GM19324 (cell line): ENCODE data around the gene MED6.

Experiments used
- ATAC-seq: cut with Tn5 transposase; IDR thresholded peaks from one replicate; pipeline ENCODE4 v1.9.1; 2021; ENCODE audit warnings: mild to moderate bottlenecking, moderate library complexity; ENCODE audit not compliant: unreplicated experiment, low FRiP score

The MED6 gene, protein sequence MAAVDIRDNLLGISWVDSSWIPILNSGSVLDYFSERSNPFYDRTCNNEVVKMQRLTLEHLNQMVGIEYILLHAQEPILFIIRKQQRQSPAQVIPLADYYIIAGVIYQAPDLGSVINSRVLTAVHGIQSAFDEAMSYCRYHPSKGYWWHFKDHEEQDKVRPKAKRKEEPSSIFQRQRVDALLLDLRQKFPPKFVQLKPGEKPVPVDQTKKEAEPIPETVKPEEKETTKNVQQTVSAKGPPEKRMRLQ

DNA sequence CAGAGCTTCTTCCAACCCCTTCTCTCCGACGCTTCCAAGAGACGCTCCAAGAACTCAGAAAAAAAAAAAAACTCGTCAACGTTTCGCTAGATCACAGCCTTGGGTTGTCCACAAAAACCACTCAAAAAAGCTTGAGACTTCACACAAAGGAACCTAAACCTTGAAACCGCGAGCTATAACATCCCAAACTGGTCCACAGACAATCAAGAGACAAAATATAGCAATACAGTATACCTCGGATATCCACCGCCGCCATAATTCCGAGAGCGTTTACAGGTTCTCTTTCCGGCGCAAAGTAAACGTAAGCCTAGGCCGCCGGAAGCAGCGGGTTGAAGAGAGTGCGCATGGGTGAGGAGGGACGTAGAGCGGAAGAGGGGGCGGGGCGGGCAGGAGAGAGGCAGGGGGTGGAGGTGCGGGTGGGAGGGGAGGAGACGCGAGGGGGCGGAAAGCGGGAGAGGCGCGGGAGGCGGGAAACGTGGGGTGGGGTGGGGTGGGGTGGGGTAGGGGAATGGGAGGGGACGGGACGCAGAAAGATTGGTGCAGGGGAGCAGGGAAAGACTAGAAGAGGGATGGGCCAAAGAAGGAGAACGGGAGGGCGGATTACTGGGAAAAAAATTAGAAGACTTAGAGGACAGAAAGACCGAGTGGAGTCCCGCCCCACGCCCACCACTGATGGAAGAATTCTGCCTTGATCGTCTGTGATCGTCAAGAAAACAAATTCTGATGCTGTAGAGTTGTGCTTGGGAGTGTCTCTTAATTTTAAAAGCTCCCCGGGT is at the start of gene MED6:
TSS of gene MED6 (minus strand) at position 274 of the 776 bp plus-strand sequence. CDS start at position 256, 18 bp downstream.
- peak; percentile 88 for ATAC-seq

DNA sequence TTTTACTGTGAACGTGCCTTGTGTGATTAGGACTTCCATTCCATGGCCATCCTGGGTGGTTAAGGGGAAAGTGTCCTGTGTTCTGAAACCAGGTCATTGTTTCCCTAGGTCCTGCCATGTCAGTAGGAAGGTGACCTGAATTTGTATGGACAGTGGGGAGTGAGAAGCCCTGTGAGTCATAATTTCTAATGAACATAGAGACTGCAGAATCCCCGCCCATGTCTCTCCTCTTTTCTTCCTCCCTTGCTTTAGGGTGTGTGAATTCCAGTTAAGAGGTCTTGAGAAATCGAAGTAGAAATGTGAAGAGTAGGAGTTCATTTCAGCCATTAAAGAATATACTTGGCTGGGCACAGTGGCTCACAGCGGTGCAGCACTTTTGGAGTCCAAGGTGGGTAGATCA is 49.3 kb upstream of the MED6 start:
- ATAC-seq = no peak

DNA sequence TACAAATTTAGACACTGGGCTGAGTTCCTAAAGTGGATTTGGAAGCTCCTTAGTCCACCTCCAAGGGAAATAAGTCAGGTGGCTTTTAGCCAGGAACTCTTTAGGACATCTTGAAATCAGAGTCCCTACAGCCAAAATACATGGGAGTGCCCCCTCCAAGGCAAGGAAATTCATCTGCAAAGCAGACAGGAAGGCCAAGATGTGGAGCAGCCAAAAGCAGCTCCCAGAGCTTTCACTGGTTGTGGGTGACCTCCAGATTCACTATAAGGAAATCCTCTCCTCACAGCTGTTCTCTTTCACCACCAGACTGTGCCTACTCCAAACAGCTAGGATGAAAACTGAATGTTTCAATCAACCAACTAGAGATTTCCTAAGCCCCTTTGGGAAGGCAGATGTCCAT is 47.9 kb upstream of the MED6 start:
- no peak for ATAC-seq

DNA sequence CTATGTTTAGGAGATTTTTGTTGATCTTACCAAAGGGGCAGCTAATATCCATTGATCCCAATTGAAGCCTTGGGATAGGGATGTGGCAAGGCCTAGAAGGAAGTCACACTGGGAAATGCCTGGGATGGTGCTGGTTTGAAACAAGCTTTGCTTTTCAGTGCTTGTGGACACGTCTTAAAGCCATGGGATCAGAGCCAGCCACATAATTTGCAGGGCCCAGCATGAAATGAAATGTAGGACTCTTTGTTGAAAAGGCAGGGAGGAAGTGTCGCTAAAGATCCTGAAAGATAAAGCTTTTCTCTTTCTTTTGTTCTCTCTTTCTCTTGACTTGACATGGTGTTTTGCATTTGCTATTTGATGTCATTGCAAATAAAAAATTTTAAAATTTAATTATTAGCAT is 46.2 kb upstream of the MED6 start:
- no peak for ATAC-seq

DNA sequence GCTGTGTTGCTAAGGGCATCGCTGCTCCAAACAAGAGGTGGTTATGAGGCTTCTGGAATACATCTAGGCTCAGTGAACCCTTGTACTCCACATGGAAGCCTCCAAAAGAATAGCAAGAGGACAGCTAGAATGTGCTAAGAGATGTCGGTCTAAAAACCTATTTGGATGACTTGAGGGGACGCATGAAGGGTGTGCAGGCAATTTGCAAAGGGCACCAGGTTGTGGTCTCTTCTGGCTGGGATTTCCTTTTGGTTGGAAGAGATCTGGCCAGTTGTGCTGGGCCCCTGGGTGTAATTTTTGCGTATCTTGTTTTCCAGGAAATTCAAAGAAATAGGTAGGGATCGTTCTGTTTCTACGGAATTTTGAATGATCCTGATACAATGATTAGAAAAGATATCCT is 45.4 kb upstream of the MED6 start:
- no peak for ATAC-seq

DNA sequence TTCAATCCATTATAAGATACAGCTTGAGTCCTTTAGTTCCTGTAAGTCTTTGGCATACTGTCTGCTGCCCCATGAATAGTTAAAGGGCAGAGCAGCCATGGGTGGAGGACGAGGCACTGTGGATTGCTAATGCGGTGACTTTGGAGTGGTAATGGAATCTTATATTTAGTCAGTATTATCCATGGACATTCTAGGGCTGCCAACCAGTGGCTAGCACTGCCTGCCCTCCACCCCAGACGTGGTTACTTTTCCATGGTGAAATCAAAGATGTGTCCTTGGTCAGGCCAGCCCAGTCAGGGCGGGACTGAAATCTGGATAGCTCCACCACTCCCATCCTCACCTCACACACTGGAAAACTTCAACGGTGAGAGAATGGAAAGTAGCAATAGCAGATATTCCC is 43.5 kb upstream of the MED6 start:
- ATAC-seq = no peak

DNA sequence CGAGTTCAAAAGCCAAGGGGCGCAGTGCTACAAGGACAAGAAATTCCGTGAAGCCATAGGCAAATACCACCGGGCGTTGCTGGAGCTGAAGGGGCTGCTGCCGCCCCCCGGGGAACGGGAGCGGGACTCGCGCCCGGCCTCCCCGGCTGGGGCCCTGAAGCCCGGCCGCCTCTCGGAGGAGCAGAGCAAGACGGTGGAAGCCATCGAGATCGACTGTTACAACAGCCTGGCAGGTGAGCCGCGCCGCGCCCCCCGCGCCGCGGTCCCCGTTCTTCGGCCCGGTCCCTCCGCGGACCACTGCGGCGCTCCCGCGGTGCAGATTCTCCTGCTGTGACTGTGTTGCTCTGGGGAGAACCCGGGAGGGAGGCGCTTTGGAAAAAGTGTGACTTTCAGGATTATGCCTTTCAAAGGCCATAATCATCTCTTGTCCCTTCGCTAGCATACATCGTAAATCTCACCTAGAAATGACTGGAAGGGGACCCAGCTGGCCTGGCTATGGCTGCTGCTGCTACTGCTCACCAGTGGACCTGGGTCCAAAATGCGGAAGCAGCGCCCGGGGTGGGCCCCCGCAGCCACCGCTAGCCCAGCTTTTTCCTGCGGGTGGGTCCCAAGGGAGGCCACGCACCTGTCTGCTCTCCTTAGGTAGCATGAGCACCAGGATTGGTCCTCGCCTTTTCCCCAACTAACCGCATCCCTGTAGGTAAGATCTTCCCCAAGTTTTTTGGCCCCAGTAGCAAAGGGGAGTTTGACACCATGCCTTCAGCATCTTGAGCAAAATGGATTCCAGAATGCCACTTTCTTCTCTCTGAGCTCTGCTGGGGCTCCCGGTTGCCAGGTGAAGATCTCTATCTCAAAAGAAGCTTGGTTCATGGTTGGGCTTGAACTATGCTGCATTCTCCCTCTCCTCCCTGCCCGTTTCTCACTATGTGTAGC is 42.1 kb upstream of the MED6 start:
- ATAC-seq = peak; percentile 35

DNA sequence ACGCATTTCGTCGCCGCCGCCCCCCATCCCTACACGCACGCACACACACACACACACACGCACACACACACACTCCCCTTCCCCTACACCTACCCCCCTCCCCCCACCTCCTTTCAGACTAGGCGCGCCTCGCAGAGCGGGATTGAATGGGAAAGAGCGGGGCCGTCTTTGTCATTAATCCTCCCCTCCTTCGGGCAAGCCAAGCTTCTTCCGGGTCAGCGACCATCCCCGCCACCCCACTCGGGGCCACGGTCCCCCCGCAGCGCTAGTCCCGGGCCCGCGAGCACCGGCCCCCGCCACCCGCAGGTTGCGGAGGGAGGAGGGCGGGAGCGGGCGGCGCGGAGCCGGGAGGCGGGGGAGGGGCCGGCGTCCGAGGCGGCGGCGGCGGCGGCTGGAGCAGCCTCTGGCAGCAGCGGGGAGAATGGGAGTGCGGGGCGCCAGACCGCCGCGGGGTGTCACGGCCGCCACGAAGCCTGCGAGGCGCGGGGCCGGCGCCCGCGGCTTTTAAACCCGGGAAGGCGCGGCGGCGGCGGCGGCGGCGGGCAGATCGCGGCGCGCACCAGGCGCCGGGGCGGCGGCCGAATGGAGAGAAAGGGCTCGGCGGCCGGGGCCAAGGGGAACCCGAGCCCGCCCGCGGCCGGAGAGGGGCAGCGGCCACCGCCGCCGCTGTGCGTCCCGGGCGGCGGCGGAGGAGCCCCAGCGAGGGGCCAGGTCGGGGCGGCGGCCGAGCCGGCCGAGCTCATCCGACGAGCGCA is 41.3 kb upstream of the MED6 start, which contains the start of gene TTC9:
TSS of gene TTC9 (plus strand) at position 369 of the 755 bp plus-strand sequence. CDS start at position 583, 214 bp downstream.
- ATAC-seq = peak; percentile 28

DNA sequence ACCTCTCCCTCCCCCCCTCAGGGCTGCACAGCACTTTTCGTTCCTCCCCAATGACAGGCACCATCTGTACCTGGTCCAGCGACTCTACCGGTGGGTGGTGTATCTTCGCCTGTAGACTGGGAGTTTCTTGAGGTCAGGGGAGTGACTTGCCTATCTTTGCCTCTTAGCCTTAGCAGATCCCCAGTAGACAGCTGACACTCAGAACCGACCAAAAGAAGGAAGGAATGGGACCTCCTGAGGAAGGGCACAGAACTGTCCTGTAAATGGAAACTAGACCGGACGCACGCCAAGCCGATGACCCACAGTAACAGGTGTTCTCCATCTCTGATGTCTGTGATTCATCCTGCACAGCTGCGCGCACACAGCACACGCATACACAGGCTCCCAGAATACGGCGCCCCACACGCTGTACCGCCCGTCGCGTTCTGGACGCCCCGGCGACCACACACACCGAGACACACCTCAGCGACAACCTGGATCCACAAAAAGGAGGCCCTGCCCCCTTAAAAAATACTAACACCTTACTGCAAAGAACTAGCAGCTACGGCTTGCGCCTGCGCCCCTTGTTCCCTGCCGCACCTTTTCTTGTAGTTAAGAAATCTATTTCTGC is 40.6 kb upstream of the MED6 start:
- ATAC-seq = peak; percentile 35

DNA sequence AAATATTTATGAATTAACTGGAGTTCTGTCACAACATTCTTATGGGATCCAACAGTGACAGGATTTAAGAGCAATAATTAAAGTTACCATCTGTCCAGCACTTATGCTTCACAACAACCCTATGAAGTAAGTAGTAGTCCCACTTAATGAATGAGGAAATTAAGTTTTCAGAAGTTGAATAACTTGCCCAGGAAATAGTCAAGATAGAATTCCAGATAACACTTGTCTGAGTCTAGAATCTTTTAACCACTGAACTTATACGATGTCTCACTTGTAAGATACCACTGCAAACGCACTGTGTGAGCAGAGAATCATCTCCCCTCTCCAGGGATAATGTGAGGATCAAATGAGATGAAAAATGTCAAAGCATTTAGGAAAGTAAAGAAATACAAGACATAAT is 38.0 kb upstream of the MED6 start:
- no peak for ATAC-seq

DNA sequence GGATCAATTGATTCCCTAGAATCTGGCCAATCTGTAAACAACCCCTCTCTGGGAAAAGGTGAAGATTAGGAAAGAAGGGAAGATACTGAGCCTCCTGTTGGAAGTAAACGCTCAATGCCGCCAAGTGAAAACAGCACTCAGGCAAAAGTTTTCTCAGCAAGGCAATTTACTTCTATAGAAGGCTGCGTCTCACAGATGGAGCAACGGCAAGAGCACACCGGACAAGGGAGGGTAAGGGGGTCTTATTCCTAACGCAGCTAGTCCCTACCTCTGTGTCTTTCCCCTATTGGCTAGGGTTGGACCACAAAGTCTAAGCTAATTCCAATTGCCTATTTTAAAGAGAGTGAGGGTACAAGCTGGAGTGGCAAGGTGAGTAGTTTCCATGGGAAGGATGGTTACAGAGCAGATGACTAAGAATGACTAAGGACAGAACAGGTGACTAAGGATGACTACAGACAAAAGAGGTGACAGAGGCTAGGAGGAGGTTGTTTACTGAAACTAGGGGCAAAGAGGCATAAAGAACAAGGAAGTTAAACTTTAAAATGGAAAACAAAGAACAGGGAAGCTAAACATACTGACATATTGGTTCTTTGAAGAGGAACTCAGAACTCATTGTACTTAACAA is 35.6 kb upstream of the MED6 start:
- ATAC-seq = no peak

DNA sequence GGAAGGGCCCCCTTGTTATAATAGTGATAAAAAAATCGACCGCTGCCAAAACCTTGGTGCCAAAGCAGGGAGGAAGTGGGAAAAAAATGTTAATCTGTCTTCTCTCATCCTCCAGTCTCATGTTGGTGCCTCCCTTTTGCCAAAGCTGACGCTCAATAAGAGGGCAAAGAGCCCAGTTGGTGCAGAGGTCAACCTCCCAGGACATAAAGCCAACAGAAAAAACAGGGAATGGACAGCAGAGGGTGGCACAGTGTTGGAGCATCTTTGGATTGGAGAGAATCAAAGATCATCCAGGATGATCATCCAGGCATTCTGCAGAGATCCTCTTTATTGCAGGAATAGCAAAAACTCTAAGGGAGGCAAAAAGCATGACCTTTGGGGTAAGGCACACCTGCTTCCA is 31.5 kb upstream of the MED6 start:
- ATAC-seq = no peak

DNA sequence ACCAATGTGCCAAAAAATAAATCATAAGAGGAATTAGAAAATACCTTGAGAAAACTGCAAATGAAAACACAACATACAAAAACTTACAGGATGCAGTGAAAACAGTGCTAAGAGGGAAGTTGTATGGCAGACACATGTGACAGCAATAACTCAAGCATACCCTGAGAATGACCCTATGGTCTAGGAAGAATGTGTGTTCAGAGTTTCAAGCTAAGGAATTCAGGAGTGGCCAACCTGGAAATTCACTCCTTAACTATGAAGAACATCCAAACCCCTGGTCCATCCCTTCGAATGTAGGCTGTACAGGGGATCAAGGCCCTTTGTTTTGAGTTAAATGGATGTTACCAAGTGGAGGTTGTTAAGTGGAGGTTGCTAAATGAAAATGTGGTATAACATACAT is 24.5 kb upstream of the MED6 start:
- ATAC-seq = no peak

DNA sequence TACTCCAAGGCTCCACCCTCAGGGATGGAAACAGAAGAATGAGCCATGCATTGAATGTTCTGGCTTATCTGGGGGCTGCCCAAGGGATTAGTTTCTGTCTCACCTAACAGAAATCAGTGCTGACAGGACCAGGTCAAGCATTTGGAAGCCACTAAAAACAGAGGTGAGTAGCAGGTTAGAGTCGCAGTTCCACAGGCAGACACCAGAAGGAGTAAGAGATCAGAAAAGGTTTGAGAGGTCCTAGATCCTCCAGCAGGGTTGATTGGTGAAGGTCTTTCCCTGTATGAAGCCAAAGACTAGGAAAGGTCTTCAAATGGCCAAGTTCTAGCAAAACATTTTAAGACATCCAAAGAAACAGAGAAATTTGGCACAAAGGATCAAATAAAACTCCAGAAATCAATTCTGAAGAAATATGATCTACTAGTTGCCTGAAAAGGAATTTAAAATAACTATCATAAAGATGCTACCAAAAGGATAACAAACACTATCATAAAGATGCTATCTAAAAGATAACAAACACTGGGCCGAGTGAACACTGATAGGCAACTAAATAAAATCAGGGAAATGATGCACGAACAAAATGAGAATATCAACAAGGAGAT is 21.8 kb upstream of the MED6 start:
- ATAC-seq = no peak

DNA sequence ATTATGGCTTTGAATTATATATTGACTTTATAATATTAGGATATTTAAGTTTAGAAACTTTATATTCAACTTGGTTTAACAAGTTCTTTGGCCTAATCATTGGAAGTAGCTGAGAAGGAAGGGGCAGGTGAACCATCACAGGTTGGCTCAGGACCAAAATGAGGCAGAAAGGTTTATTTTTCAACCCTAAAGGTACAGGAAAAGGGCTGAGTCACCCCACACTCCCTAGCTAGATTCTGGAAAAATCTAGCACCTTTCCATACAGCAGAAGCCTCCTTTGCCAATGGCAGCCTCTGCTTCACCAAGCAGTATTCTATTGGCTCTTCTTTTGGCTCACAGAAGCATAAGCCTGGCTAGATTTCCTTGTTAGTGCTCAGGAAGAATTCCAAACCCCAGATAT is 19.3 kb upstream of the MED6 start:
- ATAC-seq = no peak

DNA sequence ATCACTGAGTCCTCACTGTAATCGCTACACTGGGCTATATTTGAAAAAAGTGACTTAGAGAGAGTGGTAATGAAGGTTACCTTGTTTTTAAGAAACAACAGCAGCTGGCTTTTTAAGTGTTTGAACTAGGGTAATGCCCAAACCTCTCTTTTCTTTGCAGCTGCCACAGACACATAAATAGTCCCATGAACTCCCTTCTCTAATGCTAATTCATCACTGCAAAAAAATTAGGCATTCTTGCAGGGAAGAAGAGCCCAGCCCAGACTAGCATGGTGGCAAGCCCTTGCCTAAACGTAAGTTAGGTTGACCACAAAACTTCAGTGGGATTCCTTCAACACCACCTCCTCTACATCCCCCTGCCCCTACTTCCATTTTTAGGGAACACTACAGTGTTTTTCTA is 17.9 kb upstream of the MED6 start:
- no peak for ATAC-seq

DNA sequence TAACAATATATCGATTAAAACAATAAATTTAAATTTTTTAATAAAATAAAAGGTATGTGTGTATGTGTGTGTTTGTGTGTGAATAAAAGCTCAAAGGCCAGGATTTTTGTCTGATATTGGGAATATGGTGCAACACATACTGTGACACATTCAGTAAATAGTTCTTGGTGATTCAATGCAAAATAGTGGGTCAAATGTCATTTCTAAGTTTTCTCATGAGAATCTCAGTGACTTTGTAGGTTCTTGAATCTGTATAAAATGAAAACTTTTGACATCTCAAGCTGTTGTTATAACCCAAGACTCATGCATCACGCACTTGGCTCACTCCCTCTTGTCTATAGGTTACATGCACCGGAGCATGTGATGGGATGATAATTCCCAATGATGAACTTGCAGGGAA is 16.2 kb upstream of the MED6 start:
- no peak for ATAC-seq

DNA sequence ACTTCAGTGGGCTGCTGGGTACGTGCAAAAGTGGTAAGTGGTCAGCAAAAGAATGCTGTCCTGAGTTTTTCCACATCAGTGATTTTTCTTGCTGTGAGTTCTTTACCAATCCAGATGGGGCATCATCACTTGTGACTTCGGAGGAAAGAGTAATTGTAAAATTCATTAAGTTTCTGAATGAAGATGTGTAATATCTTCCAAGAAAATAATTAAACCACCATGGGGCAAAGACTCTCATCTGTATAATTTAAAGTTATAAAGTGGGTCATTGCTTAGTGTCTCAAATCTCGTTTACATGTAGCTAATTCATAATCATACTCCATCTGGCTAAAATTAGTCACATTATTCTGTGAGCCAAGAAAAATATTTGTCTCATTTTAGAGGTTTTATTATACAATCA is 10.8 kb upstream of the MED6 start:
- no peak for ATAC-seq

DNA sequence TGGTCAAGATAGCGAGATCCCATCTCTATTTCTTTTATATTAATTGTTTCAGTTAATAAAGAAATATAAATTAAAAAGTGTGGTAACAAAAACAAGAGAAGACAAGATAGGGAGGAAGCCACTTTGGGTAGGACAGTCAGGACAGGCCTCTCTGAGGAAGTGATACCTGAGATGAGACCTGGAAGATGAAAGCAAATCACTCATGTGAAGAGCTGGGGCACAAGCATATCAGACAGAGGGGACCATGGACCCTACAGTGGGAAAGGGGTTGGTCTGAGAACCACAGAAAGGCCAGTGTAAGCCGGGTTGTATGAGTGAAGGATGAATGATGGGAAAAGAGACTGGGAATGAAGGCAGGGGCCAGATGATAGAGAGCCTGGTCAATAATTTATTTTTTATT is 1.8 kb upstream of the MED6 start:
- ATAC-seq = no peak
